HL-60 (cell line): ENCODE measurements around the gene OR51Q1.

Experiments used
- POLR2AphosphoS5 ChIP-seq: IDR thresholded peaks from 2 replicates; pipeline ENCODE4 v1.6.1; 2012; ENCODE audit warnings: low read depth
- TF ChIP-seq, protein P1 (sequence below): IDR thresholded peaks from one replicate; pipeline ENCODE4 v1.5.1; 2011; ENCODE audit warnings: low read length, control low read depth, inconsistent platforms; ENCODE audit not compliant: insufficient read depth
- TF ChIP-seq, protein P2 (sequence below): IDR thresholded peaks from 2 replicates; pipeline ENCODE4 v1.6.1; 2012; ENCODE audit warnings: low read depth; ENCODE audit not compliant: insufficient replicate concordance

DNA sequence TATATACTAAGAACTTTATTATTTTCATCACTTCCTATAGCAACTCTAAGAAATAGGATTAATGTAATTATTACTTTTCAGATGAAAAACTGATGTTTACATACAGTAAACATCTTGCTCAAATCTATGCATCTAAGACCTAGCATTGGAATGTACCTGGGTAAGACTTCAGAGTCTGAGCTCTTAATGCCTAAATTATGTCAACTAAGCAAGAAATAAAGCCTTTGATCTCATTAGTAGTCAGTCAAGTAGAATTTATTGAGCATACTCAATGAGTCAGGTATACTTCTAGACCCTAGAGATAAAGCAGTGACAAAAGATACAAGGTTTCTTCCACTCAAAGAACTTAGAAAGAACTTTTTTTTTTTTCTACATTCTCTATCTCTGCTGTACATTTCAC lies 16.7 kb upstream of the OR51Q1 start:
- TF ChIP-seq POLR2AphosphoS5: no peak
- TF ChIP-seq, protein P1, sequence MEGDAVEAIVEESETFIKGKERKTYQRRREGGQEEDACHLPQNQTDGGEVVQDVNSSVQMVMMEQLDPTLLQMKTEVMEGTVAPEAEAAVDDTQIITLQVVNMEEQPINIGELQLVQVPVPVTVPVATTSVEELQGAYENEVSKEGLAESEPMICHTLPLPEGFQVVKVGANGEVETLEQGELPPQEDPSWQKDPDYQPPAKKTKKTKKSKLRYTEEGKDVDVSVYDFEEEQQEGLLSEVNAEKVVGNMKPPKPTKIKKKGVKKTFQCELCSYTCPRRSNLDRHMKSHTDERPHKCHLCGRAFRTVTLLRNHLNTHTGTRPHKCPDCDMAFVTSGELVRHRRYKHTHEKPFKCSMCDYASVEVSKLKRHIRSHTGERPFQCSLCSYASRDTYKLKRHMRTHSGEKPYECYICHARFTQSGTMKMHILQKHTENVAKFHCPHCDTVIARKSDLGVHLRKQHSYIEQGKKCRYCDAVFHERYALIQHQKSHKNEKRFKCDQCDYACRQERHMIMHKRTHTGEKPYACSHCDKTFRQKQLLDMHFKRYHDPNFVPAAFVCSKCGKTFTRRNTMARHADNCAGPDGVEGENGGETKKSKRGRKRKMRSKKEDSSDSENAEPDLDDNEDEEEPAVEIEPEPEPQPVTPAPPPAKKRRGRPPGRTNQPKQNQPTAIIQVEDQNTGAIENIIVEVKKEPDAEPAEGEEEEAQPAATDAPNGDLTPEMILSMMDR: no peak
- TF ChIP-seq, protein P2, sequence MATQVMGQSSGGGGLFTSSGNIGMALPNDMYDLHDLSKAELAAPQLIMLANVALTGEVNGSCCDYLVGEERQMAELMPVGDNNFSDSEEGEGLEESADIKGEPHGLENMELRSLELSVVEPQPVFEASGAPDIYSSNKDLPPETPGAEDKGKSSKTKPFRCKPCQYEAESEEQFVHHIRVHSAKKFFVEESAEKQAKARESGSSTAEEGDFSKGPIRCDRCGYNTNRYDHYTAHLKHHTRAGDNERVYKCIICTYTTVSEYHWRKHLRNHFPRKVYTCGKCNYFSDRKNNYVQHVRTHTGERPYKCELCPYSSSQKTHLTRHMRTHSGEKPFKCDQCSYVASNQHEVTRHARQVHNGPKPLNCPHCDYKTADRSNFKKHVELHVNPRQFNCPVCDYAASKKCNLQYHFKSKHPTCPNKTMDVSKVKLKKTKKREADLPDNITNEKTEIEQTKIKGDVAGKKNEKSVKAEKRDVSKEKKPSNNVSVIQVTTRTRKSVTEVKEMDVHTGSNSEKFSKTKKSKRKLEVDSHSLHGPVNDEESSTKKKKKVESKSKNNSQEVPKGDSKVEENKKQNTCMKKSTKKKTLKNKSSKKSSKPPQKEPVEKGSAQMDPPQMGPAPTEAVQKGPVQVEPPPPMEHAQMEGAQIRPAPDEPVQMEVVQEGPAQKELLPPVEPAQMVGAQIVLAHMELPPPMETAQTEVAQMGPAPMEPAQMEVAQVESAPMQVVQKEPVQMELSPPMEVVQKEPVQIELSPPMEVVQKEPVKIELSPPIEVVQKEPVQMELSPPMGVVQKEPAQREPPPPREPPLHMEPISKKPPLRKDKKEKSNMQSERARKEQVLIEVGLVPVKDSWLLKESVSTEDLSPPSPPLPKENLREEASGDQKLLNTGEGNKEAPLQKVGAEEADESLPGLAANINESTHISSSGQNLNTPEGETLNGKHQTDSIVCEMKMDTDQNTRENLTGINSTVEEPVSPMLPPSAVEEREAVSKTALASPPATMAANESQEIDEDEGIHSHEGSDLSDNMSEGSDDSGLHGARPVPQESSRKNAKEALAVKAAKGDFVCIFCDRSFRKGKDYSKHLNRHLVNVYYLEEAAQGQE: no peak
